RCC 7860 (cell line): Measurements from ENCODE around the gene KRT5.
"Not testable (repeated sequence)": the region's sequence is repeated elsewhere in the genome, so short reads cannot be mapped to it uniquely, and the experiment has no call there.

Experiments
- DNase-seq: peaks from one replicate; pipeline ENCODE4 v3.0.0-alpha.2; 2015; ENCODE audit warnings: low spot score
- FAIRE-seq: peaks from 2 replicates; lab custom pipeline; 2012; peaks lifted over from hg19 to GRCh38; lab: Jason Lieb, UNC

Gene KRT5

DNA sequence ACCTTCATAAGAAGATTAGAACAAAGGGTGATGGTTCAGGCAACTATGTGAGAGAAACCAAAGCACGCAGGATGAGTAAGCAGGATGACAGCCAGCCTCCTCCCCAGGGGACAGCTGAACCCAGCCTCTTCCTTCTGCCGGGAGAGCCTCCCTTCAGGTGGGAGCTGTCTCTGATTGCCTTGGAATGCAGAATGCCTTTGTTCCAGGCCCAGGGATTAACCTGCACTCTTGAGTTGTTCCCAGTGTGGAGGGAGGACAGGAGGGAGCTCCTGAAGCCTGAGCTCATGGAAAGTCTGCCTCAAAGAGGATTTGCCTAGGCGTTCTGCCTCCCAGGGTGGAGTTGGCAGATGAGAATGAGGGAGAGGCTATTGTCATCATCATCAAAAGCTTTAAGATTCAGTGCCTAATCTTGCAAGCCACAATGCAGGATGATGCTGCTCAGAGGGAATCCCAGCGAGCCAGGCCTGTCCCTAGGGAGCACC is 23.6 kb downstream of the KRT5 start:
- DNase-seq, result peak; percentile 82
- FAIRE-seq, result peak; percentile 20

DNA sequence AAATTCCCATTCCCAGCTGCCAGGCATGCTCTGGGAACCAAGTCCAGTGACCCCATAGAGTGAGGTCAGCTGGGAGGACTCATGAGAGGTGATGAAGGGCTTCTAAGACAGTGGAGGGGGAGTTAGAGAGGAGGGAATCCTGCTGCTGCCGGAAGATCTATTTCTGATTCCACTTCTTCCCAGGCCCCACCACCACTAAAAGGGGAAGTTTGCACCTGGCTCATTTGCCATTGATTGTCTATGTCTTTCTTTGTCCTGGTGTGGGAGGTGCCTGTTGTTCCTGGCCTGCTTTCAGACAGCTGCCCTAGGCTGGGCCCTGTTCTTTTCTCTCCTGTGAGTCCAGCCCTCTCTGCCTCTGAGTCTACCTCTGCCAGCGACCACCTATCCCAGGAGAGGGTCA is 24.1 kb downstream of the KRT5 start:
- DNase-seq (no peak), FAIRE-seq (no peak)

DNA sequence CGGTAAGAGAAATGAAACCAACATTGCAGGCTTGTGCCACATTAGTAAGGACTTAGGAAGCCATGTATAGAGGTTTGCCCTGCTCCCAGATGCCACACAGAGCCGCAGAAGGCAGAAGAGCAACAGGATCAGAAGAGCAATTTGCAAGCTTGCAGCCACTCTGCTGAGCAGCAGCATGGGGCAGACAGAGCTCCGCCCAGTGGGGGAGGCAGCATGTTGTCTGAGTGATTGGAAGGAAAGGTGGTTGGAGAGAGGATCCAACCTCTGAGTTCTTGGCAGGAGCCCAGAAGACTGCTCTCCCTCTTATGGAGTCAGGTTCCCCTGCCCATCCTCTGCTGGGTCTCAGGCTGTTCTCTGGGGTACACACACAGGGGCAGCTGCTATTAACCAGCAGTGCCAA is 24.8 kb downstream of the KRT5 start:
- FAIRE-seq (no peak), DNase-seq (peak; percentile 41)

GRCh38 chr12:52494518-52494917 is 25.7 kb downstream of the KRT5 start:
- no peak for DNase-seq
- FAIRE-seq, result no peak

DNA sequence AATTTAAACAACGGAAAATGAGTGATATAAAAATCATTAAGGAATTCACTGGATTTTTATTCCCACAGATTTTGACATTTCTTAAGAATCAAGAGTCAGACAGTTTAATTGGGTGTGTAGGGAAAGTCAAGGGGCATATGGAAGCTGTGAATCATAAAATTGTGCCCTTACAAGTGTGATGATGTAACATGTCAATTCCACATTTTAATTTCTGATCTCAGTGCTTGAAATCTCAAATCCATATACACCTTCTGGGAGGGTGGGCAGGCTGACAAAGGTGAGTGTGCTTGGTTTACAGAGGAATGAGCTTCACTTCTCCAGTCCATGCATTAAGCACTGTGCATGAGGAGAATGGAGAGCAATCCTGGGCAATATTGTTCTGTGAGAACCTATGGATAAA is 26.1 kb downstream of the KRT5 start:
- no peak for FAIRE-seq

GRCh38 chr12:52493172-52493571 is 27.0 kb downstream of the KRT5 start, which contains the start of gene KRT6A:
Gene KRT6A, minus strand, starts transcription at chr12:52493257. Its CDS starts 69 bp downstream, at chr12:52493188.
- DNase-seq (no peak), FAIRE-seq (no peak)

More for the DNA sequence above, 26.1 kb downstream of the KRT5 start:
- no peak for DNase-seq

- not testable (repeated sequence) for FAIRE-seq, DNase-seq
Measured at GRCh38 chr12:52492405-52492804, 27.8 kb downstream of the KRT5 start.

GRCh38 chr12:52491495-52491894 is 28.7 kb downstream of the KRT5 start:
- not testable (repeated sequence) for FAIRE-seq, DNase-seq

GRCh38 chr12:52488736-52489135 is 31.5 kb downstream of the KRT5 start:
- no peak for DNase-seq
- no peak for FAIRE-seq

GRCh38 chr12:52487744-52488443 is 32.3 kb downstream of the KRT5 start:
- DNase-seq, FAIRE-seq: not testable (repeated sequence)

GRCh38 chr12:52487211-52487610 is 33.0 kb downstream of the KRT5 start:
- DNase-seq (no peak), FAIRE-seq (no peak)

DNA sequence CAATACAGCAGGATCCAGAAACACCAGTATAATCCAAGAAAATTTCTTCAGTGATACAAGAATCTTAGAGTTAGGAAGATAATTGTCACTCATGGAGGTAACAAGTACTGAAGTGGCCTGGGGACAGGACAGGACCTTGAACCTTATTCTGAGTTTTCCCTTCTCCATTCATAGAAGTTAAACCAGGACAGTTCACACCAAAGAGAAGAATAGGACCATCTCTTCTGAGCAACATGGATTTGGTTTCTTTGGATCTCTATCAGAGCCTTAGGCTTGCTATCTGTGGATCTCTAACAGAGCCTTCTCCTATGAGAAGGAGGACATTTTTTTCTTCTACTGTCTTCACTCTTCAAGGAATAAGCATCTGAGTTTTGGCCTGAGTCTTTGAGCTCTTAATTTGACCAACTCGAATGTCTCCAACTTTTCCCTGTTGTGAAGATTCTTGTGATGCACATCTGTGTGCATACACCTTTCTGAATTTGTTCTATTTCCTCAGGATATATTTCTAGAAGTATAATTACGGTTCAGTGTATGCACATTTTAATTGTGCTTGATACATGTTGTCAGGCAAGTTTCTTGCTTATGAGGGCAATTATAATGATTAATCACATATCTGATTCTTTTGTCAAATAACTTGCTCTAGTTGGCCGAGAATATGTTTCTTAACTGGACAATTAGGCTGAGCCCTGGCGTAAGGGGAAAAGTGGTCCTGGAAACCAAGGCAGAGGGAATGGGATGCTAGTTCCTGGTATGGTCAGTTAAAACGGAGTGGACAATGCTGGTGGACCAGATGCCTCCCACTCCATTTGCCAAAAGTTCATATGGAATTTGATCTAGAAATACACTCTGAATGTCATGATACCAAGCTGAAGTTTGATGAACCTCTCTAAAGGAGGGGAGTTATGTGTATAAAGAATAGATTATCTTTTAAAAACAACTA is 33.8 kb downstream of the KRT5 start:
- DNase-seq (no peak), FAIRE-seq (no peak)

GRCh38 chr12:52480073-52480472 is 40.1 kb downstream of the KRT5 start:
- FAIRE-seq, result no peak

DNA sequence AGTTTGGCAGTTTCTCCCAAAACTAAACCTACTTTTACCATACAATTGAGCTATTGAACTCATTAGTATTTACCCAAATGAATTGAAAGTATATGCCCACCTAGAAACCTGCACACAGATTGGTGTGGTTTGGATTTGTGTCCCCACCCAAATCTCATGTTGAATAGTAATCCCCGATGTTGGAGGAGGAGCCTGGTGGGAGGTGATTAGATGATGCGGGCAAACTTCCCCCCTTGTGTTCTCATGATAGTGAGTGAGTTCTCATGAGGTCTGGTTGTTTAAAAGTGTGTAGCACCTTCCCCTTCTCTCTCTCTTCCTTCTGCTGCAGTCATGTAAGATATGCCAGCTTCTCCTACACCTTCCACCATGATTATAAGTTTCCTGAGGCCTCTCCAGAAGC is 42.5 kb downstream of the KRT5 start:
- DNase-seq (no peak), FAIRE-seq (no peak)

More at GRCh38 chr12:52480073-52480472, 40.1 kb downstream of the KRT5 start:
- DNase-seq, result no peak

DNA sequence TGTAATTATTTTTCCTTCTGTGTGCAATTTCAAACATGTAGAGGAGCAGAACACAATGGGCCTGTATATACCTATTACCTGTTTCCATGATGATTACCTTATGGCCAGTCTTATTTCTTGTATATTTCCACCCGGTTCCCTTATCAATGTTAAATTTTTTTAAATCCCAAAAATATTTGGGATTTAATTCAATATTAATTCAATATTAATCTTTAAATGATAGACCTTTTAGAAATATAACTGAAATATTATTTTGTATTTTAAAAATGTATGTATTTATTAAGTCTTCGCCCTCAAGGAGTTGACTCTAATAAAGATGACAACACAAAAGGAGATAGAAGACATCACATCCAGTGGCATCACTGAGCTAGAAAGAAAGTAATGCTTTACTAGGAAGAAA is 46.0 kb downstream of the KRT5 start:
- no peak for DNase-seq
- no peak for FAIRE-seq

DNA sequence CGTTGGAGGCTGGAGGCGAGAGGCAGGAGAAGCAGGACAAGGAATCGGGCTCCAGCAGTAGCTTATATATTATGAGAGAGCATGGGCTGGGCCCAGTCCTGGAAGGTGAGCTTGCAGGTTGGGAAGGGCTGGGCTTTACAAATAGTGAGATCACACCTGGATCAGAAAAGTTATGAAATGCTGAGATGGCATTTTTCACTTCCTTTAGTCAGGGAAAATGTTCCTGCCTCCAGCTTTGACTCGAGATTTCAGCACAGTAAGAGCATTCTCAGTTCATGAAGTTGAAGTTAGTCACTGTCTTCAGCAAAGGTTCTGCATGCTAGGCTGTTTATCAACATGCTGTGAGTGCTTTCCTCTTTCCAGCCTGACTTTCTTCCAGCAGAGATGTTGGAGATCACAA is 46.4 kb downstream of the KRT5 start, which contains the start of gene KRT6C:
KRT6C (minus strand) TSS at position 38 of the 400 bp plus-strand sequence. CDS start 68 bp downstream, outside the sequence.
- no peak for FAIRE-seq

DNA sequence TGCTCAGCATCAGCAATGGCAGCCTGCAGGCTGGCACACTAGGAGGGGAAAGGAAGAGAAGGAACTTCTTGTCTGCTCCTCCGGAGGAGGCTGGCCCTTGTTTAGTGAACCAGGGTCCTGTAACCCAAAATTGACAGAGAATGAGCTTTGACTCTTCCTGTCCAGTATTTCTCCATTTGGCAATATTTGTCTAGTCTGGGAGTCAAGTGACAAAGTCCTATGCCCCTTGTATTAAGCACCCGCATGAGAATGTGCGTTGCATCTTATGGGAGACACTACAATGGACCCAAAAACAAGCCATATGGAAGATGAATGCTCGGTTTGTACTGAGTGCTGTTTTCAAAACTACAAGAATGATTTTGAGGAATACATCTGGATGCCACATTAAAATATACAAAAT is 50.3 kb downstream of the KRT5 start:
- FAIRE-seq, result no peak
- no peak for DNase-seq

More for the DNA sequence above, 46.4 kb downstream of the KRT5 start, which contains the start of gene KRT6C:
- DNase-seq, result no peak

- DNase-seq, result no peak
- no peak for FAIRE-seq
Measured at GRCh38 chr12:52464897-52465296, 55.3 kb downstream of the KRT5 start.
